ENCODE measurements around the gene TMC3. TPM values are rescaled to one million over a fixed set of nuclear protein-coding genes. Genes with fewer than 3 reads are reported as not detected.
A peak's percentile ranks its signal among the peaks of the same experiment; 100 is the strongest.

TMC3 gene
- total RNA-seq, 2 donors from 2014 or later = not detected

GRCh38 chr15:81339851-81340250 lies 34.2 kb downstream of the TMC3 start:
- Histone ChIP-seq H3K4me1 (peaks cover 0 to 14% of the 10 kb centered on the region in 2 donors), H3K4me3 (no peak overlapping the region), H3K9me3 (no peaks in the 10 kb centered on the region), H3K36me3 (no peaks in the 10 kb centered on the region), H3K27ac (no peak overlapping the region), H3K27me3 (no peaks in the 10 kb centered on the region)
- peak; percentile 54 for DNase-seq (ENCODE audit: low spot score)
- TF ChIP-seq, protein P1, sequence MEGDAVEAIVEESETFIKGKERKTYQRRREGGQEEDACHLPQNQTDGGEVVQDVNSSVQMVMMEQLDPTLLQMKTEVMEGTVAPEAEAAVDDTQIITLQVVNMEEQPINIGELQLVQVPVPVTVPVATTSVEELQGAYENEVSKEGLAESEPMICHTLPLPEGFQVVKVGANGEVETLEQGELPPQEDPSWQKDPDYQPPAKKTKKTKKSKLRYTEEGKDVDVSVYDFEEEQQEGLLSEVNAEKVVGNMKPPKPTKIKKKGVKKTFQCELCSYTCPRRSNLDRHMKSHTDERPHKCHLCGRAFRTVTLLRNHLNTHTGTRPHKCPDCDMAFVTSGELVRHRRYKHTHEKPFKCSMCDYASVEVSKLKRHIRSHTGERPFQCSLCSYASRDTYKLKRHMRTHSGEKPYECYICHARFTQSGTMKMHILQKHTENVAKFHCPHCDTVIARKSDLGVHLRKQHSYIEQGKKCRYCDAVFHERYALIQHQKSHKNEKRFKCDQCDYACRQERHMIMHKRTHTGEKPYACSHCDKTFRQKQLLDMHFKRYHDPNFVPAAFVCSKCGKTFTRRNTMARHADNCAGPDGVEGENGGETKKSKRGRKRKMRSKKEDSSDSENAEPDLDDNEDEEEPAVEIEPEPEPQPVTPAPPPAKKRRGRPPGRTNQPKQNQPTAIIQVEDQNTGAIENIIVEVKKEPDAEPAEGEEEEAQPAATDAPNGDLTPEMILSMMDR (IDR thresholded peaks at IDR 0.05) = no peak

DNA sequence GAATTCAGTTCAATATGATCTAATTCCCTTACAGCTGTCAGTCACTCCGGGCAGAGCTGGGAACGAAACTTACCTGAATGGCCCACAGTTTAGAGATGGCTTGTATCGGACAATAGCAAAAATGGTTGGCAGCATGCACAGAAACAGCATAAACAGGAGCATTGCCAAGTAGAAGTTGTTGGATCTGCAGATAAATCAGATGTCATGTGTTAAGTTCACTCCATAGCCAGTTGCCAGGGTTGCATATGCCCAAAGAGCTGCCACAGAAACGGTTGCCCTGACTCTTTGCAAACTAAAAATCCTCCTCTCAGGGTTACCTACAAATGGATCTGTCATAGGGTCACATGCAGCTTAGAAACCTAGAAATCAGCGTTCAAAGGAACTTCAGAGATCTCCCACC lies 34.7 kb downstream of the TMC3 start:
- H3K27ac ChIP-seq = no peak overlapping the region
- no peaks in the 10 kb centered on the region for H3K27me3 ChIP-seq
- H3K36me3 ChIP-seq = no peaks in the 10 kb centered on the region
- peaks cover 0 to 14% of the 10 kb centered on the region in 2 donors for H3K4me1 ChIP-seq
- H3K4me3 ChIP-seq = no peak overlapping the region
- DNase-seq (ENCODE audit: low spot score) = peak; percentile 50
- no peaks in the 10 kb centered on the region for H3K9me3 ChIP-seq
- TF ChIP-seq, protein P1 (IDR thresholded peaks at IDR 0.05) = no peak

DNA sequence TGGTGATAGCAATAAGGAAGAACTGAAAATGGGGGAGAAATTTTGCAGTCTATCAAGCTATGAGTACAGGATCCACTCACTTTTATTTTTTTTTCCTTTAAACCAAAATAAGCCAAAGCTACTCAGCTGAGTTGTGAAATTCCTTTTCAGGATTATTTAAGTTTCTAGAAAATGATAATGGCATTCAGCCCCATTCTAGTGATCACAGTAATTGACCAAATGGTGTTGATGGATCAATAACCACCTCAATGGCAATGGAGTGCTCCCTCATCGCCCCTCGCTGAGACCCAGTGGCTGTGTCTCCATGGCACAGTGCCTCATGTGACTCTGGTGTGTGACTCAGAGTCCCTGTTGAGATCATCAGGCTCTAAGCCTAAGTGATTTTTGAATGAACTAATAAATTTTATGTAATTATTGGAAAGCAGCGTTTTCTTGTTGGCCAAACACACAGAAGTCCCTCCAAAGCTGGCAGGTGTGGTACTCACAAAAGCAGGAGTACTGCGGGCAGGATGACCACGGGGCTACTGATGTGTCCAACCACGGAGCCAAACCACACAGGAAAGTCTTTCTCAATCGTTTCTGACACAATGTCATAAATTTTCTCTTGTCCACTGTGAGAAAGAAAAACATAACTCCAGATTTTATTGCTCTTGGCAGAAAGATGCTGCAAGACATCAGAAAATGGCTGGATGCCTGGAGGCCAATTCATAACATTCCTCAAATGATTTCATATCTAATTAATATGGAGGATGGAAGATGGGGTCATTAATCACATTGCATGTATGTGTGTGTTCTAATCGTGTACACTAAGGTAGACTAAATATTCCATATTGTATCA lies 35.6 kb downstream of the TMC3 start:
- Histone ChIP-seq H3K9me3 (no peaks in the 10 kb centered on the region), H3K27ac (peak overlapping the region; percentile 38 to 62), H3K4me3 (no peak overlapping the region), H3K4me1 (peaks cover 0 to 14% of the 10 kb centered on the region in 2 donors), H3K36me3 (no peaks in the 10 kb centered on the region), H3K27me3 (no peaks in the 10 kb centered on the region)
- peak; percentile 75 for DNase-seq (ENCODE audit: low spot score)
- TF ChIP-seq, protein P1 (IDR thresholded peaks at IDR 0.05) = no peak

DNA sequence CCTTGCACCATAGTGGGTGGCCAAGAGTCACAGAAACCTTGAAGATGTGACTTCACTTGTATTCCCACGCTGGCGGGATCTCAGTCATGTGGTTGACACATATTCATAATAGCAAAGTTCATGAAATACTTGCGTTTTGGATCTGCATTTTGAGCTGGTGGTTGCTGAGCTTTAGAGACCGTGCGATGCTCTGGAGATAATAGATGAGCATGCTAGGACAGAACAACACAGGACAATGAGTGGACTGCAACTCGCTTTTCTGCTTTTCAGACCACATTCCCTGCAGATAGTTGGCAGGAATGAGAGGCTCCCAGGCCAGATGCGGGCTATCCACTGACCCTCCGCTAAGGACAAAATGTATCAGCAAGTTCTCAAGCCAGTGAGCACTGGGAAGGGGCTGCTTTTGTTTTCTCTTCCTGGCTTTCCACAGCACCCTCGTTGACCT lies 36.3 kb downstream of the TMC3 start:
- Histone ChIP-seq H3K27me3 (no peaks in the 10 kb centered on the region), H3K27ac (peak overlapping the region; percentile 38 to 62), H3K36me3 (no peaks in the 10 kb centered on the region), H3K4me1 (peaks cover 0 to 14% of the 10 kb centered on the region in 2 donors), H3K4me3 (no peak overlapping the region), H3K9me3 (no peaks in the 10 kb centered on the region)
- TF ChIP-seq, protein P1 (IDR thresholded peaks at IDR 0.05) = no peak
- DNase-seq (ENCODE audit: low spot score) = peak; percentile 59

DNA sequence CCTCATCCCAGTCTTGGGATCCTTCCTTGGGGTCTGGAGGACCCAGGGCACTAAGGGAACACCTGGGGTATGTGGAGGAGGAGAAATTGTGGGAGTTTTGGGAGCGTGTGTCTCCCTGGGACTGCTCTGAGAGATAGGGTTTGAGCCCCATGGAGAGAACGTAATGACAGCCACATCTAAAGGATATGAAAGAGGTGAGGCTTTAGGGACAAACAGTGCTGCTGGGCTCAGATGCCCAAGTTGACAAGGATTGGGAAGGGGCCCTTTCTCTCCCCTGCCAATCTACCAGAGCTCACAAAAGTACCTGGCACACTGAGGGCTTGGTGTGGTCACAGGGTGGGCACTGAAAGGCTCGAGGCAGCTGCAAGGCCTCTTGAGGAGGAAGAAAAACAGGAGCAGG lies 36.8 kb downstream of the TMC3 start:
- TF ChIP-seq, protein P1 (IDR thresholded peaks at IDR 0.05) = no peak
- H3K27ac ChIP-seq = peak overlapping the region; percentile 38 to 62
- no peak for DNase-seq (ENCODE audit: low spot score)

More for the DNA sequence above, 36.8 kb downstream of the TMC3 start:
- Histone ChIP-seq H3K27me3 (no peaks in the 10 kb centered on the region), H3K4me1 (peaks cover 0 to 14% of the 10 kb centered on the region in 2 donors), H3K9me3 (no peaks in the 10 kb centered on the region), H3K4me3 (no peak overlapping the region), H3K36me3 (no peaks in the 10 kb centered on the region)

All from right atrium auricular region (tissue), 2 donors.